Upper lobe of right lung (tissue), 1 donor: ENCODE measurements around the gene CACNB2. TPM values are rescaled to one million over a fixed set of nuclear protein-coding genes. Genes with fewer than 3 reads are reported as not detected.
"Not testable (repeated sequence)": the region's sequence is repeated elsewhere in the genome, so short reads cannot be mapped to it uniquely, and the experiment has no call there.

ENCODE experiments used
- ATAC-seq: fragments of 200-7000 bp; cut with Tn5 transposase; one replicate; pipeline ENCODE4 v1.9.1; 2020; ENCODE audit warnings: mild to moderate bottlenecking, moderate library complexity
- DNase-seq: peaks from one replicate; pipeline ENCODE4 v3.0.0-alpha.2; 2020
- H3K27ac ChIP-seq: fragments of 200-600 bp; one replicate; pipeline ENCODE4 v1.8.0; 2022
- H3K27me3 ChIP-seq: fragments of 200-600 bp; one replicate; pipeline ENCODE4 v1.8.0; 2022; ENCODE audit warnings: mild to moderate bottlenecking
- H3K36me3 ChIP-seq: fragments of 200-600 bp; one replicate; pipeline ENCODE4 v1.8.0; 2022
- H3K4me1 ChIP-seq: fragments of 200-600 bp; one replicate; pipeline ENCODE4 v1.8.0; 2022
- H3K4me3 ChIP-seq: fragments of 200-600 bp; one replicate; pipeline ENCODE4 v1.8.0; 2022; ENCODE audit warnings: mild to moderate bottlenecking
- H3K9me3 ChIP-seq: fragments of 200-600 bp; one replicate; pipeline ENCODE4 v1.8.0; 2022
- intact Hi-C: fragments of 100-400 bp; cut with DNase I; formaldehyde crosslinking; loops from one replicate; pipeline ENCODE4 v1.11.0; 2022
- total RNA-seq: library from RNA; stranded (reverse); fragmentation: NEBNext Ultra II Directional; extraction: Animal tissue kit (Norgen Biotek cat#: 25700); gene quantifications from one replicate; pipeline ENCODE4 v1.2.1, GENCODE V29; 2021
- TF ChIP-seq, protein P1 (sequence below): fragments of 200-600 bp; IDR thresholded peaks from one replicate; pipeline ENCODE4 v1.8.0; 2022; ENCODE audit warnings: antibody characterized with exemption
- donor health status: DM: no; HTN: yes; CAD: no; lungs with severe emphysema.

CACNB2 gene
- total RNA-seq, 1 donor from 2014 or later: 4.2 TPM

DNA sequence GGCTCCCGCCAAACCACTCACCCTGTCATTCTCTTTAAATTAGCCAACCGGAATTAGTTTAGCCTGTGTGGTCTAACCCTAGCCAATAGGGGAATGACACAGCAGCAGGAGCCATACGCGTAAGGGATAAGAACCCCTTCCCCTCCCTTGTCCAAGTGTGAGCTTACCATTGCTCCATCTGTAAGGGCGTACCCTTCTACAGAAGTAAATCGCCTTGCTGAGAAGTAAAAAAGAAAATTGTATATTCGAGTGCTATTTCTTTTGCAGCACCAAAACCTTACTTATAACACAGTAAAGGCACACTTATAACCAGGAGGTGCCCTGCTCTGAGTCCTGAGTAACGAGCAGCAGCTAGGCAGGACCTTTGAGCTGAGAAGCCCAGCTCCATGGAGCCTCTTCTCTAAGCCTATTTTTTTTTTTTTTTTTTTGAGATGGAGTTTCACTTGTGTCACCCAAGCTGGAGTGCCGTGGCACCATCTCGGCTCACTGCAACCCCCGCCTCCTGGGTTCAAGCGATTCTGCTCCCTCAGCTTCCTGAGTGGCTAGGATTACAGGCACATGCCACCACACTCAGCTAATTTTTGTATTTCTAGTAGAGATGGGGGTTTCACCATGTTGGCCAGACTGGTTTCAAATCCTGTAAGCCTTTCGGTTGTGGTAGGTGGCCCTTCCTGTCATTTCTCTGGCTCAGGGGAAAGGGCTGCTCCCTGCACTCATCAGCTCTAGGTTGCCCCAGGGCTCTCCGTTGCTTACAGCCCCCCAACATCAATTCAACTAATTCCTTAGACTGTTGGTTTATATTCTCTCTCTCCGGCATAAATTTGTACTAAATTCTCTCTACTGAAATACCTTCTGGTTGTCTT is 437.8 kb downstream of the CACNB2 start:
- no peak overlapping the region for H3K27ac ChIP-seq
- no peak overlapping the region for H3K4me3 ChIP-seq
- no peaks in the 10 kb centered on the region for H3K4me1 ChIP-seq
- no peaks in the 10 kb centered on the region for H3K36me3 ChIP-seq
- ATAC-seq (no peak), DNase-seq (no peak)
- no peaks in the 10 kb centered on the region for H3K9me3 ChIP-seq
- TF ChIP-seq, protein P1, sequence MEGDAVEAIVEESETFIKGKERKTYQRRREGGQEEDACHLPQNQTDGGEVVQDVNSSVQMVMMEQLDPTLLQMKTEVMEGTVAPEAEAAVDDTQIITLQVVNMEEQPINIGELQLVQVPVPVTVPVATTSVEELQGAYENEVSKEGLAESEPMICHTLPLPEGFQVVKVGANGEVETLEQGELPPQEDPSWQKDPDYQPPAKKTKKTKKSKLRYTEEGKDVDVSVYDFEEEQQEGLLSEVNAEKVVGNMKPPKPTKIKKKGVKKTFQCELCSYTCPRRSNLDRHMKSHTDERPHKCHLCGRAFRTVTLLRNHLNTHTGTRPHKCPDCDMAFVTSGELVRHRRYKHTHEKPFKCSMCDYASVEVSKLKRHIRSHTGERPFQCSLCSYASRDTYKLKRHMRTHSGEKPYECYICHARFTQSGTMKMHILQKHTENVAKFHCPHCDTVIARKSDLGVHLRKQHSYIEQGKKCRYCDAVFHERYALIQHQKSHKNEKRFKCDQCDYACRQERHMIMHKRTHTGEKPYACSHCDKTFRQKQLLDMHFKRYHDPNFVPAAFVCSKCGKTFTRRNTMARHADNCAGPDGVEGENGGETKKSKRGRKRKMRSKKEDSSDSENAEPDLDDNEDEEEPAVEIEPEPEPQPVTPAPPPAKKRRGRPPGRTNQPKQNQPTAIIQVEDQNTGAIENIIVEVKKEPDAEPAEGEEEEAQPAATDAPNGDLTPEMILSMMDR: no peak
- H3K27me3 ChIP-seq: no peaks in the 10 kb centered on the region
- intact Hi-C loops: no loop called here

- Histone ChIP-seq H3K36me3 (no peaks in the 10 kb centered on the region), H3K27ac (no peak overlapping the region), H3K9me3 (no peaks in the 10 kb centered on the region), H3K4me3 (no peak overlapping the region), H3K27me3 (no peaks in the 10 kb centered on the region), H3K4me1 (no peaks in the 10 kb centered on the region)
- intact Hi-C loops: no loop called here
- ATAC-seq (no peak), DNase-seq (no peak)
- TF ChIP-seq, protein P1: no peak
Observed at GRCh38 chr10:18582803-18583202, 442.6 kb downstream of the CACNB2 start.

DNA sequence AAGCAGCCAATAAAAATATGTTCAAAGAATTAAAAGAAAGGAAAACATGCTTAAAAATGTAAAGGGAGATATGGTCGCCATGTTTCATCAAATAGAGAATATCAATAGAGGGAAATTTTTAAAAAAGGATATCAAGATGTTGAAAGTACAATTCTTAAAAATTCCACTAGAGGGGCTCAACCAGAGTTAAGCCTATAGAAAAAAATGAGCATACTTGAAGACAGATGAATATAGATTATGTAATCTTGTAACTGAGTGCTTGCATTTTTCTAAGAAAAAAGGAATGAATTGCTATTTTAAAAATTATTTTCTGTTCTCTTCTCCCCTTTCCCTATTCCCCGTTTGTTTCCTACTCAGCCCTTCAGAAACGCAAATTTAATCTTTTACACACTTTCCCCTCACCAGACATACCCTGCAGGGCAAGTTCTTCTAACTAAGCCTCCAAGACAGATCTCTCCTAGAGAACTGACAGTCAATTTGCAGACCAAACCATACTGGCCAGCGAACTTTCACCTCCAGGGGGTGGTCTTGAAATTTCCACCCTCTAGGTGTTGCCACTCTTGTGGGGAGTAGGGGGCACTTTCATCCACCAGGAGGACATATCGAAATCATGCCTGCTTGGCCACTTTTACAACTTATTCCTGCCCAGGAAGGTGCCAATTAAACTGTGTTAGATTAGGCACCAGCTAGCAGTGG is 443.5 kb downstream of the CACNB2 start:
- no peak overlapping the region for H3K27ac ChIP-seq
- TF ChIP-seq, protein P1: no peak
- no peaks in the 10 kb centered on the region for H3K27me3 ChIP-seq
- intact Hi-C loops: no loop called here
- no peak overlapping the region for H3K4me3 ChIP-seq
- ATAC-seq: no peak
- H3K4me1 ChIP-seq: no peaks in the 10 kb centered on the region
- no peak for DNase-seq
- H3K9me3 ChIP-seq: no peaks in the 10 kb centered on the region
- no peaks in the 10 kb centered on the region for H3K36me3 ChIP-seq

GRCh38 chr10:18586637-18587036 is 446.4 kb downstream of the CACNB2 start:
- H3K4me3 ChIP-seq, intact Hi-C loops, H3K4me1 ChIP-seq, H3K27me3 ChIP-seq, H3K27ac ChIP-seq, ATAC-seq, H3K9me3 ChIP-seq, DNase-seq, H3K36me3 ChIP-seq: not testable (repeated sequence)

- ATAC-seq, H3K27me3 ChIP-seq, H3K27ac ChIP-seq, H3K4me3 ChIP-seq, intact Hi-C loops, H3K36me3 ChIP-seq, DNase-seq, H3K4me1 ChIP-seq, H3K9me3 ChIP-seq: not testable (repeated sequence)
Observed at GRCh38 chr10:18591141-18591540, 450.9 kb downstream of the CACNB2 start.

Other genes starting within 250 kb of the CACNB2 start
- gene SLC39A12, start 188.5 kb upstream of the CACNB2 start, total RNA-seq: 0.29 TPM